IPS-11a (cell line): Measurements from ENCODE around the gene LYL1.

Experiments used
- H3K4me3 ChIP-seq: one replicate; pipeline ENCODE4 v1.5.1; 2013; ENCODE audit warnings: low read depth, low read length, control low read depth

The LYL1 gene

GRCh38 chr19:13058951-13059660 lies 43.6 kb downstream of the LYL1 start:
- no peak overlapping the region for H3K4me3 ChIP-seq

- no peak overlapping the region for H3K4me3 ChIP-seq
Measured at GRCh38 chr19:13057744-13058143, 44.9 kb downstream of the LYL1 start.

- H3K4me3 ChIP-seq: no peak overlapping the region
Measured at GRCh38 chr19:13057147-13057572, 45.5 kb downstream of the LYL1 start.

GRCh38 chr19:13056052-13056660 lies 46.5 kb downstream of the LYL1 start:
- H3K4me3 ChIP-seq: no peak overlapping the region

DNA sequence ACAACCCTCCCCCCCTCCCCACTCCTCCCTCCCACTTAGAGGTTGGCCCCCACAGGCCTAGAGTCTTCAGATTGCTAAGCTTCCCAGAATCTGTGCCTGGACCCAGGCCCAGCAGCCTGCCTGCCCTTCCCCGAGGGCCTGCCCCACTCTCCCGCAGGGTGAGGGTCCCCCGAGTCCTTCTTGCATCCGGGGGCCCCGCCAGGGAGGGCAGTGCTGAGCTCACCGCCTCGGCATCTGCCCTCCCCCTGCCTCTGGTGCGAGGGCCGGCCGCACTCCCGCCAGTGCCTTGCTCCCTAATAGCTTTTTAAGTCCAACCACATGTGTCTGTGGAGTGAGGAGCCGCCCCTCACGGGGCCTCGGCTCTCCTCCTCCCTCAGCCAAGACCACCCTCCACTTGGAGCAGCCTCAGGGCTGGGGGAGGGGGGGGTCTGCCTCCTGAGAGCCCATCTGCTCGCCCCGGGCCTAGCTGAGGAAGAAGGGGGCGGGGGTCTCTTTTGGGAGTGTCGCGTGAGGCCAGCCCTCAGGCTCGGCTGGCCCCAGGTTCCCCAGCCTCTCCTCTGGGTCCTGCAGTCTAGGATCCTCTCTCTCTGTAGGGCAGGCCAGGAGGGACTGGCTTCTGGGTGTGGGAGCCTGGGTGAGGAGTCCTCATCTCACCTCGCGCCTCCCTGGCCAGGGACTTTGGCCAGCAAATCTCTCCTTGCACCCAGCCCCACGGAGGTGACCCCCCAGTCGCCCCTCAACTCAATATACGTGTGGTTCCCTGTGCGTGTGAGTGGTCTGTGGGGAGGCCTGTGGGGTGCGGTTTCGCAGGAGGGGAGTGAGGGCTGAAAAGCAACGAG lies 47.2 kb downstream of the LYL1 start:
- H3K4me3 ChIP-seq: no peak overlapping the region

GRCh38 chr19:13054626-13055212 lies 47.9 kb downstream of the LYL1 start:
- H3K4me3 ChIP-seq: no peak overlapping the region

- no peak overlapping the region for H3K4me3 ChIP-seq
Measured at GRCh38 chr19:13053761-13054625, 48.7 kb downstream of the LYL1 start.

DNA sequence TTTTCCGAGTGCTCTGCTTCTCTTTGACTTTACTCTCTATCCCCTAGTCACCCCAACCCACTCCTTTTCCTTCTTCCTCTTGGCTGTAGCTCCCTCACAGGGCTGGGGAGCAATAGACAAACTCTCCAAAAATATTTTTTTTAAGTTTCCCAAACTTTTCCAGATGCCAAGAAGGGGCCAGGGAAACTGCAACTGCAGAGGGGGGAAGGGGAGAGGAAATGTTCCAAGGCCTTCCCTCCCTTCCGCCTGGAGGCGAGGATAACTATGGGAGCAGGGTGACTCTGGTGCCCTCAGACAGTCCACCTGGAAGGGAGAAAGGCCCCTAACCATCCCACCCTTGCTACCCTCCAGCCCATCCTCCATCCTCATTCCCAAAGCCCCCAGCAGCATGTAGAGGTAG lies 49.4 kb downstream of the LYL1 start:
- H3K4me3 ChIP-seq: no peak overlapping the region

DNA sequence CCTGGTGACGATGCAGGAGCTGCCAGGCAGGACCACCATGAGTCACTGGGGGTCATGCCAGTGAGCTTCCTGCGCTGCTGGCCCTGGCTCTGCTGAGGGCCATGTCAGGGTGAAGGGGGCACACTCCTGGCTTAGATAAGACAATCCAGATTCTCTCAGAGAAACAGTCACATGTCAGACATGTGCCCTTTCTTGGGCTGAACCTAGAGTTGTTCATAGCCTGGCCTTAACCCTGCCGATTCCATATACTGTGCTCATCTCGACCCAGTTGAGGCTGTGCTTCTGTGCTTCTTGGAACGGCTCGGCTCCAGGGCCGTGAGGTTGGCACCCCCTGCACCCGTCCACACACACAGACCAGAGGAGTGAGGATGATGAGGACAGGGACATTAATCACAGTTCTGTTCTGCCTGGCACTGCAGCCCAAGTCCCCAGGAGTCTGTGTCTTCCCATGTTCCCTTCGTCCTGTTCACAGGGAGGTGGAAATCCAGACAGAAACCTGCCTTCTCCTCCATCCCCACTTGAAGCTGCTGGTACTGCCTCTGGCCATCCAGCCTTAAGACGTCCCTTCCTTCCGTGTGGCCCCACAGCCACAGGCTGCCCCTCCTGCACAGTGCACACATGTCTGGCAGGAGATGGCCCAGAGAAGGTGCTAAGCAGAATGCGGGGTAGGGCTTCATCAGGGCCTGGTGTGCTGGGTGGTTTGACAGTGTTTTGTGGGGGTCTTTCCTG lies 50.0 kb downstream of the LYL1 start:
- no peak overlapping the region for H3K4me3 ChIP-seq

GRCh38 chr19:13051557-13052165 lies 51.0 kb downstream of the LYL1 start:
- no peak overlapping the region for H3K4me3 ChIP-seq

DNA sequence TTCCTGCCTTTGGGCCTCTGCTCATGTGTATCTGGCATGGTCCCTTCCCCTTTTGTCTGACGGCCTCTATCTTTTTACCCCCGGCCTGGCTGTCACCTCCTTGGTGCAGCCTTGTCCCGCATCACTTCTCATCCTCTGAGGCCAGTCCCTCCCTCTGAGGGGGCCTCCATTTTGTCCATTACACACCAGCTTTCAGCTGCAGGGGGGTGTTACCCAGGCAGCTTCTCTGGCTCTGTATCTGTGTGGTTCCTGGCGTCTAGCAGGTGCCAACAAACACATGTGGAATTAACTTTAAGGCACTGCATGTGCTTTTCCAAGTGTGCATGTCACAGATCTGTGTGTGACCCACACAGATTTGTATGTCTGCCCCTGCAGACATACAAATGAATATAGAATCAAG lies 52.4 kb downstream of the LYL1 start:
- H3K4me3 ChIP-seq: no peak overlapping the region
